Osteocyte (in vitro differentiated cells): ENCODE measurements around the gene TYMS. TPM values are rescaled to one million over a fixed set of nuclear protein-coding genes. Genes with fewer than 3 reads are reported as not detected.

Source experiments
- DNase-seq: peaks from one replicate; pipeline ENCODE4 v3.0.0; 2021; ENCODE audit warnings: mixed read lengths; ENCODE audit not compliant: unreplicated experiment; ENCODE audit errors: extremely low spot score
- H3K27ac Mint-ChIP-seq: one replicate; pipeline ENCODE4 v1.8.0; 2021; ENCODE audit warnings: mild to moderate bottlenecking, mixed read lengths; ENCODE audit not compliant: unreplicated experiment
- H3K27me3 Mint-ChIP-seq: one replicate; pipeline ENCODE4 v1.8.0; 2021; ENCODE audit warnings: mixed read lengths; ENCODE audit not compliant: unreplicated experiment
- H3K36me3 Mint-ChIP-seq: one replicate; pipeline ENCODE4 v1.8.0; 2021; ENCODE audit warnings: mixed read lengths; ENCODE audit not compliant: unreplicated experiment
- H3K4me1 Mint-ChIP-seq: one replicate; pipeline ENCODE4 v1.8.0; 2021; ENCODE audit warnings: mixed read lengths; ENCODE audit not compliant: unreplicated experiment
- H3K4me3 Mint-ChIP-seq: one replicate; pipeline ENCODE4 v1.8.0; 2021; ENCODE audit warnings: mild to moderate bottlenecking, moderate library complexity, mixed read lengths; ENCODE audit not compliant: unreplicated experiment
- H3K9me3 Mint-ChIP-seq: one replicate; pipeline ENCODE4 v1.8.0; 2021; ENCODE audit warnings: mixed read lengths; ENCODE audit not compliant: unreplicated experiment
- CTCF ChIP-seq: fragments of 200-600 bp; sonication (generic); IDR thresholded peaks from 2 replicates; pipeline ENCODE4 v1.5.0; 2021; ENCODE audit warnings: antibody characterized with exemption, mild to moderate bottlenecking, moderate library complexity
- total RNA-seq: library from RNA; stranded (reverse); gene quantifications from 2 replicates; pipeline ENCODE4 v1.2.1, GENCODE V29; 2021

Gene TYMS
- total RNA-seq, 1 donor from 2014 or later = 35.7 TPM

DNA sequence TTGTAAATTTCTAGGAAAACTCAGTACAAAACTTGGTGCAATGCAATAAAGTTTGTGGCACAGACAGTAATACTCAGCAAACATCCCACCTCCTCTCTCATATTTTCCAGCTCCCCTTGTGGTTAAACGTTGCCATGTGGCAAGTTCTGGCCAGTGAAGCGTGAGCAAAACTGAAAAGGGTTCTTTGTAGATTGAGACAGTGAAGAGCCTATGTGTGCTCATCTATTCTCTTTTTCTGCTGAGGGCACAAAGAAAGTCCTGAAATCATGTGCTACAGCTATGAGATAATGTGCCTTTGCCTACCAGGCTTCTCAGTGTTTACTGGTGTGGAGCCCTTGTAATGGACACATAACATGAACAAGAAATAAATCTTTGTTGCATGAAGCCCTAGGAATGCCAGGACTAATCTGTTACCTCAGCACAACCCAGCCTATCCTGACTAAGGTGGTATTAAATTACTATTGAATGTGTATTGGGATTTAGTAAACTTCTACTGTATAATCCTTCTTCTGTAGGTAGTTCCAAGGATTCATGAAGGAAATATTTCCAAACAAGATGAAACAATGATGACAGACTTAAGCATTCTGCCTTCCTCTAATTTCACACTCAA is 13.0 kb upstream of the TYMS start:
- Mint-ChIP-seq H3K9me3 (no peaks in the 10 kb centered on the region), H3K36me3 (no peaks in the 10 kb centered on the region), H3K4me1 (no peaks in the 10 kb centered on the region), H3K4me3 (no peak overlapping the region), H3K27me3 (peaks cover 12% of the 10 kb centered on the region), H3K27ac (no peak overlapping the region)
- TF ChIP-seq CTCF = no peak
- DNase-seq = no peak

DNA sequence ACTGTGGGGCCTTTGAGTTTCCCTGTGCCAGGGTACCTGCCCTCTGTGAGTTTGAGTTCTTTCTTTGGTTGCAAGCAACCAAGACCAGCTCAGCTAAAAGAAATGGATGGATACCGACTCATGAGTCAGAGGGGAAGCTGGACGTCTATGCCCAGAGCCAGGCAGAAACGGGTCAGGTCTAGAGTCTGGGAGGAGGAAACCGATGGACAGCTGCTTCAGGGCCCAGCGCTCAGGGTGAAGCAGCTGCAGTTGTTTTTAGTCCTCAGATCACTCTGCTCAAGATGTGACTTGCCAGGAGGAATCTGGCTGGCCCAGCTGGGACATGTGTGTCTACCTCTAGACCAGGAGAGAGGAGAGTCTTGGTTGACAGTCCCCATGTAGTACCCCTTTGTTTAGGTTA is 10.1 kb upstream of the TYMS start:
- no peak for DNase-seq
- Mint-ChIP-seq H3K27me3 (peaks cover 10% of the 10 kb centered on the region), H3K36me3 (no peaks in the 10 kb centered on the region), H3K27ac (no peak overlapping the region), H3K4me1 (peaks cover 4% of the 10 kb centered on the region), H3K9me3 (no peaks in the 10 kb centered on the region), H3K4me3 (no peak overlapping the region)
- no peak for TF ChIP-seq CTCF

- H3K4me3 Mint-ChIP-seq = no peak overlapping the region
- peaks cover 4% of the 10 kb centered on the region for H3K4me1 Mint-ChIP-seq
- TF ChIP-seq CTCF = no peak
- H3K9me3 Mint-ChIP-seq = no peaks in the 10 kb centered on the region
- H3K27me3 Mint-ChIP-seq = peaks cover 2% of the 10 kb centered on the region
- no peak for DNase-seq
- no peaks in the 10 kb centered on the region for H3K36me3 Mint-ChIP-seq
- H3K27ac Mint-ChIP-seq = no peak overlapping the region
These were observed 8.1 kb upstream of the TYMS start for GRCh38 chr18:649341-649740.

GRCh38 chr18:650428-650858 is 7.0 kb upstream of the TYMS start:
- H3K27me3 Mint-ChIP-seq = no peaks in the 10 kb centered on the region
- no peak overlapping the region for H3K4me3 Mint-ChIP-seq
- no peaks in the 10 kb centered on the region for H3K36me3 Mint-ChIP-seq
- no peak for TF ChIP-seq CTCF
- H3K9me3 Mint-ChIP-seq = no peaks in the 10 kb centered on the region
- H3K4me1 Mint-ChIP-seq = peaks cover 4% of the 10 kb centered on the region
- H3K27ac Mint-ChIP-seq = no peak overlapping the region
- no peak for DNase-seq

DNA sequence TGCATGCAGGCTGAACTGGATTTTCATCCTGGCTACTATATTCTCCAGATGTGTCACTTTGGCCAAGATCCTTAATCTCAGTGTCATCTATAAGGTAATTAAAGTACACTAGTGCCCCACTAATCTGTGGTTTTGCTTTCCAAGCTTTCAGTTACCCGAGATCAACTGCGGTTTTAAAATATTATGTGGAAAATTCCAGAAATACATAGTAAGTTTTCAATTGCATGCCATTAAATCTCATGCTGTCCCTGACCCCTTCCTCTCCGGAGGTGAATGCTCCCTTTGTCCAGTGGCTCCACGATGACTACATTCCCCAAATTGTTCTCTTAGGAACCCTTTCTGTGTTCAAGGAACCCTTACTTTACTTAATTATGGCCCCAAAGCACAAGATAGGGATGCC is 5.3 kb upstream of the TYMS start:
- DNase-seq = no peak
- no peak overlapping the region for H3K4me3 Mint-ChIP-seq
- H3K27me3 Mint-ChIP-seq = no peaks in the 10 kb centered on the region
- H3K9me3 Mint-ChIP-seq = no peaks in the 10 kb centered on the region
- no peak overlapping the region for H3K27ac Mint-ChIP-seq
- no peak for TF ChIP-seq CTCF
- H3K36me3 Mint-ChIP-seq = no peaks in the 10 kb centered on the region
- peaks cover 7% of the 10 kb centered on the region for H3K4me1 Mint-ChIP-seq
